Activated CD4-positive, alpha-beta memory T cell treated with anti-CD3 and anti-CD28 coated beads for 36 hours (primary cell): ENCODE data around the gene SH2D7. TPM values are rescaled to one million over a fixed set of nuclear protein-coding genes. Genes with fewer than 3 reads are reported as not detected.

Source experiments
- CTCF ChIA-PET: fragments of 350-600 bp; sonication (Branson Sonifier 250); formaldehyde crosslinking; loops from one replicate; lab custom pipeline; 2021; ENCODE audit warnings: antibody characterized with exemption, inconsistent platforms; lab: Charles Lee
- POLR2A ChIA-PET: fragments of 350-600 bp; sonication (Branson Sonifier 250); formaldehyde crosslinking; loops from one replicate; lab custom pipeline; 2021; ENCODE audit warnings: antibody characterized with exemption; lab: Charles Lee
- DNase-seq: peaks from one replicate; pipeline ENCODE4 v3.0.0-alpha.2; 2020
- H3K27ac Mint-ChIP-seq: one replicate; pipeline ENCODE4 v1.8.0; 2021; ENCODE audit warnings: mixed read lengths
- H3K27me3 Mint-ChIP-seq: one replicate; pipeline ENCODE4 v1.8.0; 2021; ENCODE audit warnings: mixed read lengths
- H3K36me3 Mint-ChIP-seq: one replicate; pipeline ENCODE4 v1.8.0; 2021; ENCODE audit warnings: mixed read lengths
- H3K4me1 Mint-ChIP-seq: one replicate; pipeline ENCODE4 v1.8.0; 2021; ENCODE audit warnings: low read depth, mixed read lengths
- H3K4me3 Mint-ChIP-seq: one replicate; pipeline ENCODE4 v1.8.0; 2021; ENCODE audit warnings: mild to moderate bottlenecking, mixed read lengths
- H3K9me3 Mint-ChIP-seq: one replicate; pipeline ENCODE4 v1.8.0; 2021; ENCODE audit warnings: mixed read lengths
- intact Hi-C: fragments of 100-400 bp; cut with micrococcal nuclease; formaldehyde crosslinking; loops from one replicate; pipeline ENCODE4 v1.15.1; 2023
- total RNA-seq, 2 experiments: library from RNA; stranded (reverse); gene quantifications; one replicate each; pipeline ENCODE4 v1.2.3, GENCODE V29; 2021

SH2D7 gene
- total RNA-seq, 2 experiments from 2014 or later, result not detected

DNA sequence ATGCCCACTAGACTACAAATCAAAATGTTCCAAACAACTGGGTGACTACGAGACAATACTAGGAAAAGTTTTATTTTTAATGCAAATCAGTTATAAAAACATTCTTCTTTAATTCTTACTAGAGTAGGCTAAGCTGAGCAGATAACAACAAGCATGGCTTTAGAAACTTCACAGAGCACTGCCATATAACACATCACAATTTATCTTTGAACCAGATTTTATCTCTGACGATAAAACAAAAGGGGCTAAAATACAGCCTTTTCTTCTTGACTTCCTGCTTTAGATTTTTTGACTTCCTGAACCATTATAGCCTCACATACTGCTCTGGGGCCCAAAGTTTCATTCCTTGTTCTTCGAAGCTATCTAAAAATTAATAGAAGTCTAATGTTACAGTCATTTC lies 40.8 kb upstream of the SH2D7 start:
- DNase-seq, result no peak
- peaks cover 100% of the 10 kb centered on the region for H3K4me1 Mint-ChIP-seq
- intact Hi-C loops, result loop anchor here (5.0 kb wide), 3 partner anchors 56 to 386 kb away; partner anchors contain the start of gene IREB2
- CTCF ChIA-PET, result interaction anchor here (0.7 to 6.3 kb wide), 6 partner anchors 11 to 62 kb away, joined by 3 to 40 read pairs (median 12); no protein-coding TSS in a partner anchor
- no peaks in the 10 kb centered on the region for H3K27me3 Mint-ChIP-seq
- H3K9me3 Mint-ChIP-seq, result no peaks in the 10 kb centered on the region
- H3K4me3 Mint-ChIP-seq, result no peak overlapping the region
- H3K27ac Mint-ChIP-seq, result peak overlapping the region; percentile 92
- POLR2A ChIA-PET, result interaction anchor here (1.0 to 5.2 kb wide), 6 partner anchors 8 to 18 kb away, joined by 3 to 49 read pairs (median 14); no protein-coding TSS in a partner anchor
- H3K36me3 Mint-ChIP-seq, result peaks cover 23% of the 10 kb centered on the region

DNA sequence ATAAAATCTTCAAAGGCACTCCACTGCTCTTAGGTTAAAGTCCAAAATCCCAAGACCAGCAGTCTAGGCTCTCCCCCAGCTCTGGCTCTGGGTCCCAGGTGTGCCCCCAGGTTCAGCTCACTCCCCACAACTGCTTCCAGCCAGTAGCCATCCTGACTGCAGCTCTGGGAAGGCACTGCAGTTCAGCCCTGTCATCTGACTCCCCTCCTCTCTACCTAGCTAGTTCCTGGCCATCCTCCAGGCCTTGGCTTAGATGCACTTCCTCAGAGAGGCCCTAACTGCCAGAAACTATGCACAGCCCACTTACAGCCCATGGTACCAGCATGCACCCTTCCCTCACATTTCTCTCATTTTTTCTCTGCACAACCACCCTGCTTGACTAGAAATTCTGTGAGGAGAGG lies 40.4 kb upstream of the SH2D7 start:
- DNase-seq, result no peak
- Mint-ChIP-seq H3K27ac (peak overlapping the region; percentile 92), H3K36me3 (peaks cover 19% of the 10 kb centered on the region), H3K4me3 (peak overlapping the region; percentile 27), H3K4me1 (peaks cover 100% of the 10 kb centered on the region), H3K9me3 (no peaks in the 10 kb centered on the region), H3K27me3 (no peaks in the 10 kb centered on the region)
- ChIA-PET POLR2A (interaction anchor here (0.6 to 5.2 kb wide), 6 partner anchors 9 to 18 kb away, joined by 3 to 49 read pairs (median 10); no protein-coding TSS in a partner anchor), CTCF (interaction anchor here (0.7 to 6.3 kb wide), 6 partner anchors 10 to 61 kb away, joined by 3 to 40 read pairs (median 12); no protein-coding TSS in a partner anchor)
- intact Hi-C loops, result loop anchor here (5.0 kb wide), 3 partner anchors 55 to 385 kb away; partner anchors contain the start of gene IREB2

DNA sequence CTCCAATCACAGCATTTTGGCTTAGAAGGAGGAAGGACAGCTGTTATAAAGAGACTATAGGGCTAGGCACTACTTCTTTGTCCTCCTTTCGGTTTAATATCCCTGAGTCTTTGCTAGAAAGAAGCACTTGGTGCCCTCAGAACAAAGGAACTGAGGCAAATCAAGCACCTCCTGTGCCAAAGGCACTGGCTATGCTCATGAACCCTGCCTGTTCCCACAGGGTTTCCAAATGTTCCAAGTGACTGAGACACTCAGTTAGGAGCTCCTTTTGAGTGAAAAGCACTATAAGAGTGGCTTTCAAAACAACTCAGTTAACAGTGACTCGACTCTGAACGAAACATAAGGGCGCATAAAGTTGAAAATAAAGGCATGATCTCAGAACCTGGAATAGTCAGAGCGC lies 39.8 kb upstream of the SH2D7 start:
- H3K36me3 Mint-ChIP-seq, result peaks cover 19% of the 10 kb centered on the region
- H3K9me3 Mint-ChIP-seq, result no peaks in the 10 kb centered on the region
- peak overlapping the region; percentile 20 for H3K4me3 Mint-ChIP-seq
- DNase-seq, result no peak
- H3K27ac Mint-ChIP-seq, result peak overlapping the region; percentile 92
- no peaks in the 10 kb centered on the region for H3K27me3 Mint-ChIP-seq
- peaks cover 98% of the 10 kb centered on the region for H3K4me1 Mint-ChIP-seq
- CTCF ChIA-PET, result interaction anchor here (1.6 to 6.3 kb wide), 4 partner anchors 10 to 18 kb away, joined by 5 to 40 read pairs (median 26); no protein-coding TSS in a partner anchor
- intact Hi-C loops, result loop anchor here (5.0 kb wide), 3 partner anchors 55 to 385 kb away; partner anchors contain the start of gene IREB2
- POLR2A ChIA-PET, result interaction anchor here (0.6 to 5.2 kb wide), 5 partner anchors 10 to 18 kb away, joined by 3 to 49 read pairs (median 15); no protein-coding TSS in a partner anchor

DNA sequence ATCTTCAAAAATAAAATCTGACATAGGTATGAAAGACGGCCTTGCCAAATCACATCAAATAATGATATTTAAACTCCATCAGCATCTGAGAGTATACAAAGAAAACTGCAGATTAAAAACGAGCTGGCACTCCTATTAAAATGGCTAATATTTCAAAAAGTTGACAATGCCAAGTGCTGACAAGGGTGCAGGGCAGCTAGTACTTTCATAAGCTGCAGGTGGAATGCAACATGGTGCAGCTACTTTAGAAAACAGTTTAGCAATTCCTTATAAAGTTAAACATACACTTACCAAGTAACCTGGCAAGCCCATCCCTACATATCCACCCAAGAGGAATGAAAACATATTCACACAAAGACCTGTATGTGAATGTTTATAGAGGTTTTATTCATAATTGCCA lies 37.8 kb upstream of the SH2D7 start:
- POLR2A ChIA-PET, result interaction anchor here (0.9 to 5.2 kb wide), 2 partner anchors 18 to 20 kb away, joined by 3 to 49 read pairs; no protein-coding TSS in a partner anchor
- H3K9me3 Mint-ChIP-seq, result no peaks in the 10 kb centered on the region
- H3K4me1 Mint-ChIP-seq, result peaks cover 97% of the 10 kb centered on the region
- CTCF ChIA-PET, result interaction anchor here (0.8 to 6.3 kb wide), 5 partner anchors 14 to 95 kb away, joined by 3 to 38 read pairs (median 3); no protein-coding TSS in a partner anchor
- no peak overlapping the region for H3K4me3 Mint-ChIP-seq
- H3K27ac Mint-ChIP-seq, result no peak overlapping the region
- intact Hi-C loops, result loop anchor here (5.0 kb wide), 3 partner anchors 53 to 383 kb away; partner anchors contain the start of gene IREB2
- no peaks in the 10 kb centered on the region for H3K27me3 Mint-ChIP-seq
- peaks cover 18% of the 10 kb centered on the region for H3K36me3 Mint-ChIP-seq
- DNase-seq, result no peak

DNA sequence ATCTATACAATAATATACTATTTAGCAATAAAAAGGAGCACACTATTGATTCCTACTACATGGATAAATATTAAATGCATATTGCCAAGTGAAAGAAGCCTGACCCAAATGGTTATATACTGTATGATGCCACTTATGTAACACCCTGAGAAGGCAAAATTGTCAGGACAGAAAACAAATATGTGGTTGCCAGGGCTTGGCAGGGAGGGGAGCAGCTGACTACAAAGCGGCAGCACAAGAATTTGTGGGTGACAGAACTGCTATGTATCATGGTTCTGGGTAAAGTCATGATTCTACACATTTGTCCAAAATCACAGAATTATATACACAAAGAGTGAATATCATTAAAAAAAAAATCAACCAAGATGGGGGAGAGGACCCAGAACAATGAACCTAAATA lies 37.4 kb upstream of the SH2D7 start:
- H3K36me3 Mint-ChIP-seq, result peaks cover 17% of the 10 kb centered on the region
- no peak overlapping the region for H3K4me3 Mint-ChIP-seq
- peaks cover 97% of the 10 kb centered on the region for H3K4me1 Mint-ChIP-seq
- DNase-seq, result no peak
- H3K9me3 Mint-ChIP-seq, result no peaks in the 10 kb centered on the region
- ChIA-PET CTCF (interaction anchor here (1.4 to 6.3 kb wide), 3 partner anchors 16 to 20 kb away, joined by 3 to 38 read pairs (median 3); no protein-coding TSS in a partner anchor), POLR2A (no interaction called here)
- peak overlapping the region; percentile 88 for H3K27ac Mint-ChIP-seq
- H3K27me3 Mint-ChIP-seq, result no peaks in the 10 kb centered on the region
- intact Hi-C loops, result loop anchor here (5.0 kb wide), 3 partner anchors 52 to 382 kb away; partner anchors contain the start of gene IREB2

DNA sequence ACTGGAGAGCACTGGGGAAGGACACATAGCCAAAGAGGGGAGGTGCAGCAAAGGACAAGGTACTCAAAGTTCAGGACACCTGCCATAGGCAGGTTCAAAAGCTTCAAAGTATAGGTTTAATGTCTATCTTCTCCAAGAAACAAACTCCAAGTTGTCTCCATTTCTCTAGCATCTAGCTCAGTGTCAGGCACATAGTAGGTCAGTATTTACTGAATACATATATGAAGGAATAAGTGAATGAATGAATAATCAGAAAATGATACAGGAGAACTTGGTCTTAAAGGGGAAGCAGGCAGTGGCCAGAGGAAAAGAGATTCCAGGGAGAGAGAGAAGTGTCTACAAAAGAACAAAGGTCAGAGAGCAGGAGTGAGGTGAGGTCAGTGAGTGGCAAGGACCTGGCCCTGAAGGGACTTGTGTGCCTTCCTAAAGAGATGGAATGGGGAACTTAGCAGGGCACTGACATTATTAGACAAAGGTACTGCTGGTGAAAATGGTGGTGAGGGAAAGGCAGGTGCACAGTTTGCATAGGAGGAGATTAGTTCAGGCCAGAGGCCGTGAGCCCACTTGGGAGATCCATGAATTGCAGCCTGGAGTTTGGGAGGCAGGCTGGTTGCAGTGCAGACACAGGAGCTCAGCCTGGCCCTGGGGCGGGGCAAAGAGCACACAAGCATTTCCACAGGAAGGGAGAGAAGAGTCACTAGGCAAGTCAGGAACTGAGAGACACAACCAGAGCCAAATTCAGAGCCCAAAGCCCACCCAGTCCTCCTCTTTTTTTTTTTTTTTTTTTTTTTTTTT lies 36.2 kb upstream of the SH2D7 start:
- no peaks in the 10 kb centered on the region for H3K27me3 Mint-ChIP-seq
- ChIA-PET CTCF (interaction anchor here (0.8 to 1.5 kb wide), 4 partner anchors 12 to 21 kb away, joined by 3 to 4 read pairs (median 3); no protein-coding TSS in a partner anchor), POLR2A (interaction anchor here (1.6 kb wide), 1 partner anchor 9 kb away, joined by 4 read pairs; no protein-coding TSS in a partner anchor)
- no peak for DNase-seq
- H3K36me3 Mint-ChIP-seq, result peaks cover 17% of the 10 kb centered on the region
- no peaks in the 10 kb centered on the region for H3K9me3 Mint-ChIP-seq
- intact Hi-C loops, result no loop called here
- H3K4me1 Mint-ChIP-seq, result peaks cover 92% of the 10 kb centered on the region
- peak overlapping the region; percentile 88 for H3K27ac Mint-ChIP-seq
- H3K4me3 Mint-ChIP-seq, result peak overlapping the region; percentile 43

DNA sequence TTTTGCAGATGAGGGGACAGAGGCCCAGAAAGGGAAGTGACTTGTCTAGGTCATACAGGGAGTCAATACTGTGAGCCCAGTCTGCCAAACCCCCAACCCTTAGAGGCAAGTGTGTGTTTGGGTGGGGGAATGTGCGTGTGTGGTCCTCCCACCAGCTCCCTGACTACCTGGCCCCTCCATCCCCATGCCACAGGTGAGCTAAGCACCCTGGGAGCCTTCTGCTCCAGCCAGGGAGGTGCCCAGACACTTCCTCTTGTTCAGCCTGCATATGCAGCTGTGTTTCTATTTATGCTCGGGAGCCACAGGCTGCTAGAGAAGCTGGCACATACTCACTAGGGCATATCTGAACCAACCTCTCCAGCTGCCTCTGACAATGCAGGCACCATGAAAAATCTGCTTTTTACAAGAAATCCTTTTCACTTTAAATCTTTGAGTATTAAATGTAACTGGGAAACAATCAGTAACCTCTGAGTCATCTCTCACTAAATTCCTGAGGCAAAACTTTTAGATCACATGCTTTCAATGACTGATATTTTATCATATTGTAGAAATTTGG lies 35.6 kb upstream of the SH2D7 start:
- H3K9me3 Mint-ChIP-seq, result no peaks in the 10 kb centered on the region
- no peaks in the 10 kb centered on the region for H3K27me3 Mint-ChIP-seq
- CTCF ChIA-PET, result interaction anchor here (0.8 to 1.3 kb wide), 3 partner anchors 12 to 22 kb away, joined by 3 to 4 read pairs (median 3); no protein-coding TSS in a partner anchor
- no peak for DNase-seq
- H3K4me3 Mint-ChIP-seq, result no peak overlapping the region
- POLR2A ChIA-PET, result interaction anchor here (1.6 kb wide), 1 partner anchor 9 kb away, joined by 4 read pairs; no protein-coding TSS in a partner anchor
- peak overlapping the region; percentile 88 for H3K27ac Mint-ChIP-seq
- peaks cover 87% of the 10 kb centered on the region for H3K4me1 Mint-ChIP-seq
- peaks cover 17% of the 10 kb centered on the region for H3K36me3 Mint-ChIP-seq
- intact Hi-C loops, result no loop called here

DNA sequence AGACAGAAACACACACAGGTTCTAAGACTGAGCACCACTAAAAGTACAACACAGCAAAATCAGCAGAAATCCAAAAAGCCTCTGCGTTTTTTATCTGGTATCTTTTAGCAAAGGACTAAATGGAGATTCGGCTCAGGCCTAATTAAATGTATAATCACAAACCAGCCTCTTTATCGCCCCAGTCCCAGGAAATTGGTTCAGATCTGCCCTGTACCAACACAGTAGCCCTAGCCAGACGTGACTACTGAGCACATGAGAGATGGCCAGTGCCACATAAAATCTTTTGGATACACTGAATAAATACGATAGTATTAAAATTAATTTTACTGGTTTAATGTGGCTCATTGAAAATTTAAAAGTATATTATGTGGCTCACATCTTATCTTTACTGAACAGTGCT lies 34.6 kb upstream of the SH2D7 start:
- H3K27me3 Mint-ChIP-seq, result no peaks in the 10 kb centered on the region
- ChIA-PET CTCF (interaction anchor here (0.6 kb wide), 1 partner anchor 18 kb away, joined by 4 read pairs; no protein-coding TSS in a partner anchor), POLR2A (interaction anchor here (0.7 to 1.6 kb wide), 2 partner anchors 8 to 11 kb away, joined by 4 read pairs; no protein-coding TSS in a partner anchor)
- DNase-seq, result no peak
- no peaks in the 10 kb centered on the region for H3K9me3 Mint-ChIP-seq
- H3K4me1 Mint-ChIP-seq, result peaks cover 83% of the 10 kb centered on the region
- intact Hi-C loops, result no loop called here
- no peak overlapping the region for H3K4me3 Mint-ChIP-seq
- peaks cover 8% of the 10 kb centered on the region for H3K36me3 Mint-ChIP-seq
- peak overlapping the region; percentile 88 for H3K27ac Mint-ChIP-seq

DNA sequence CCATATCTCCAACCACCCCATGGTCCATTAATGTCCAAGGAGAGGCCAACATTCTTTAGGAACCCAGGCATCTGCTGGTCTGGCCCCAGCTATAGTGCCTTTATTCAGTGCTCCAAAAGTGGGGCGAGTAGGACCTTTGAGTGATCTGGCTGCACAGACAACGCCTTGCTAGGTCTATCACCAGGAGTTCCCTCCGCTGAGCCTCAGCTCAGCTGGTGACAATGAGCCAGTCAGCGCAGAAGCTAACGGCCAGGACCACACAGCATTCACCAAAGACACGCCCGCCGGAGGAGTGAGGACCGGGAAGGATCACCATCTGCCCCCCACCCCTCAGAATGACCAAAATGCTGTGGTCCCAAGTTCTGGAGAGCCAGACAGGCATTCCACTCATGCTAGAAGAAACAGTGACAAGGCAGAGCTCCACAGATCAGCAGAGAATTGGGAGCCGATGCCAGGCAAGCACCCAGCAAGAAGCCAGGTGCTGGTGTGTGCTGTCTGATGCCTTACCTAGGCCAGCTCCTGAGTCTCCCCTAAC lies 33.9 kb upstream of the SH2D7 start:
- intact Hi-C loops, result no loop called here
- ChIA-PET POLR2A (interaction anchor here (1.0 to 2.1 kb wide), 4 partner anchors 8 to 24 kb away, joined by 4 to 14 read pairs (median 6); no protein-coding TSS in a partner anchor), CTCF (interaction anchor here (1.2 to 1.6 kb wide), 2 partner anchors 24 to 50 kb away, joined by 4 read pairs; no protein-coding TSS in a partner anchor)
- H3K27ac Mint-ChIP-seq, result peak overlapping the region; percentile 88
- no peak for DNase-seq
- no peaks in the 10 kb centered on the region for H3K9me3 Mint-ChIP-seq
- H3K36me3 Mint-ChIP-seq, result peaks cover 2% of the 10 kb centered on the region
- no peaks in the 10 kb centered on the region for H3K27me3 Mint-ChIP-seq
- H3K4me3 Mint-ChIP-seq, result no peak overlapping the region
- H3K4me1 Mint-ChIP-seq, result peaks cover 77% of the 10 kb centered on the region

DNA sequence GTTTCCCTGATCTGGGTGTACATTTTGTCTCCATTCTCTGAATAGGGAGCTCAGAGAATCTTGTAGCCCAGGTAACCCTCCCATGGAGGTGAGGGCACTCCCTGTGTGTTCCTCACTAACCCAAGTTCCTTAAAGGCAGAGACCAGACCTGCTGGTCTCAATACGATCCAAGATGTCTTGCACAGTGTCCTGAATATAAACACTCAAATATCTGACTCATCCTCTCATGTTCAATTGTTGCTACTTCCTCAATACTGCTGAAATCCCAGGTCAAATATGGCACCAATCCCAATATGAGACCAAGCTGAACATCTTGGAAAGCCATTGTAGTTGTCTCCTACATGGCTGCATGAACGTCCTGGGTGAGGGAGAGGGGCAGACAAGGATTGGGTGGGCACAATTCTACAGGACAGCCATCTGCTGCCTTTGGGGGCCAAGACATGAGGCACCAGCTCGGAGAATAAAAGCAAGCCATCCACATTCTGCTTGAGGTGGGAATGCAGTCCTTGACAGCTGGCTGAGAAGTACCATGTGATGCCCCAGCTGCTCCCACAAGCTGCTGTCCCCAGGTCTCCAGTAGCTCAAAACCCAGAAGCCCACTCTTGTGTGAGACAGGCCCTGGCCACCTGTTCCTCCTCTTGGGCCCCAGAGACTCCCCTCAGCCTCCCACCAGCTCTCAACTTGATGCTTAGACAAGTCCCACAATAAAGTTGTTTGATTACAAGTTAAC lies 33.1 kb upstream of the SH2D7 start:
- H3K36me3 Mint-ChIP-seq, result peaks cover 2% of the 10 kb centered on the region
- no peaks in the 10 kb centered on the region for H3K27me3 Mint-ChIP-seq
- H3K9me3 Mint-ChIP-seq, result no peaks in the 10 kb centered on the region
- H3K4me3 Mint-ChIP-seq, result no peak overlapping the region
- ChIA-PET CTCF (interaction anchor here (1.2 to 2.0 kb wide), 4 partner anchors 9 to 100 kb away, joined by 4 to 12 read pairs (median 4); no protein-coding TSS in a partner anchor), POLR2A (interaction anchor here (0.9 to 2.1 kb wide), 5 partner anchors 8 to 25 kb away, joined by 4 to 14 read pairs (median 5); no protein-coding TSS in a partner anchor)
- DNase-seq, result no peak
- intact Hi-C loops, result loop anchor here (1.0 kb wide), 1 partner anchor 9 kb away; no protein-coding TSS in a partner anchor
- peak overlapping the region; percentile 88 for H3K27ac Mint-ChIP-seq
- H3K4me1 Mint-ChIP-seq, result peaks cover 69% of the 10 kb centered on the region
